ENCODE data around the gene PRDM16.

DNA sequence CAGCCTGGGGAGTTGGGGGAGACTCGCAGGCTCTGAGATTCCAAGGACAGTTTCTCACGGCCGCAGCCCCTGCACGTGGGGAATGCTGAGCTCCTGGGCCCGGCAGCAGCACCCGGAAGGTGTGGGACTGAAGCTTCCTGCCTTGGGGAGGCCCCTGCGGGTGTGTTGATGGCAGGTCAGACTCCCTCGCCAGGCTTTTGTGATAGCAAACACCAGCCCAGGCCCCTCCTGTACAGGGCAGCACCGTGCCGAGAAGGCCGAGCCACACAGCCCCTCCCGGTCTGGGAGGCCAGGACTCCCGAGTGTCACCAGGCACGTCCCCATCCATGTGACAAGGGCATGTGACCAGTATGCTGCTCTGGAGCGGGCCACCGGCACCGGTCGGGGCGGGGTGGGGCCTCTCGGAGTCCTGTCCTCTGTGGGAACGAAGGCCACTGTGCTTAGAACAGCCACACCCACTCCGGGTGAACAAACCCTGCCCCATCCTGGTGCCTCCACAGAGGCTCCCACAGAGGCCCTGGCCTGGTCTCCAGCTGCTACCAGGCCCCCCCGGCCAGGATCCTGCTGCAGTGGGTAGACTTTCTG is 354.3 kb downstream of the PRDM16 start:
- TF ChIP-seq, protein P1, sequence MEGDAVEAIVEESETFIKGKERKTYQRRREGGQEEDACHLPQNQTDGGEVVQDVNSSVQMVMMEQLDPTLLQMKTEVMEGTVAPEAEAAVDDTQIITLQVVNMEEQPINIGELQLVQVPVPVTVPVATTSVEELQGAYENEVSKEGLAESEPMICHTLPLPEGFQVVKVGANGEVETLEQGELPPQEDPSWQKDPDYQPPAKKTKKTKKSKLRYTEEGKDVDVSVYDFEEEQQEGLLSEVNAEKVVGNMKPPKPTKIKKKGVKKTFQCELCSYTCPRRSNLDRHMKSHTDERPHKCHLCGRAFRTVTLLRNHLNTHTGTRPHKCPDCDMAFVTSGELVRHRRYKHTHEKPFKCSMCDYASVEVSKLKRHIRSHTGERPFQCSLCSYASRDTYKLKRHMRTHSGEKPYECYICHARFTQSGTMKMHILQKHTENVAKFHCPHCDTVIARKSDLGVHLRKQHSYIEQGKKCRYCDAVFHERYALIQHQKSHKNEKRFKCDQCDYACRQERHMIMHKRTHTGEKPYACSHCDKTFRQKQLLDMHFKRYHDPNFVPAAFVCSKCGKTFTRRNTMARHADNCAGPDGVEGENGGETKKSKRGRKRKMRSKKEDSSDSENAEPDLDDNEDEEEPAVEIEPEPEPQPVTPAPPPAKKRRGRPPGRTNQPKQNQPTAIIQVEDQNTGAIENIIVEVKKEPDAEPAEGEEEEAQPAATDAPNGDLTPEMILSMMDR (IDR thresholded peaks at IDR 0.05): no peak
- no peak for TF ChIP-seq EZH2 (IDR thresholded peaks at IDR 0.05; ENCODE audit: borderline replicate concordance, insufficient read depth, low read depth, low read length, poor library complexity, severe bottlenecking)
